Hematopoietic multipotent progenitor cell treated with erythropoietin and hydrocortisone succinate and interleukin-3 and kit ligand, for 6 days (in vitro differentiated cells): Measurements from ENCODE around the gene ZNF532.

Experiments used
- DNase-seq: peaks from one replicate; pipeline ENCODE4 v3.0.0-alpha.2; 2015

ZNF532 gene

DNA sequence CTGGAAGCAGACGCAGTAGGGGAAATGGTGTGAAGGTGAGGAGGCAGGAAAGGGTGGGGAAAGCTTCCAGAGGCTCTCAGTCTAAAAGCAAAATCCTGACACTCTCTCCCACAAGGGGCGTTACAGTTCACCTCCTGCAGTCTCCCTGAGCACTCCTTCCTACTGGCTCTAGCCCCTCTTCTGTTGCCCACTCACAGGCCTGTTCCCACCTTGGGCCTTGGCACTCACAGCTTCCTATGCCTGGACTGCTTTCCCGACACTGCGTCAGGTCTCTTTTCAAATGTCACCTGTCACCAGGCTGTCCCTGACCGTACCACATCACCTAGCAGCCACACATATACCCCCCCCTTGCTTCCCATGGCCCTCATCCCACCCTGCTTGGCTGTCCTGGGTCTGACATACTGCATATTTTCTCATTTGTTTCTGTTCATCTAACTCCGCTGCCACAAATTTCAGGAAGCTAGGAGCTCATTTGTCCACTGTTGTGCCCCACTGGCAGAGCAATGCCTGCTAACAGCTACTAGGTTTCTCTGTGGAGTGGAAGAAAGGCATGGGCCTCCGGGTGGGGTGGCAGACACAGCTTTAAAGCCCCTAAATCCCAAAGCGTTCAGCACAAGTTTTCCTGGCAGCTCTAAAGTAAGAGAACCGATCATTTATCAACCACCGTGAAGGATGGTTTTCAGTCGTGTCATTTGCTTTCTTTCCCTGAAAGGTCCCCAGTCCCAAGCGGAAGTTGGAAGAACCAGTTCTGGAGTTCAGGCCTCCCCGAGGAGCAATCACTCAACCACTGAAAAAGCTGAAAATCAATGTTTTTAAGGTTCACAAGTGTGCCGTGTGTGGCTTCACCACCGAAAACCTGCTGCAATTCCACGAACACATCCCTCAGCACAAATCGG lies 118.8 kb downstream of the ZNF532 start:
- no peak for DNase-seq

DNA sequence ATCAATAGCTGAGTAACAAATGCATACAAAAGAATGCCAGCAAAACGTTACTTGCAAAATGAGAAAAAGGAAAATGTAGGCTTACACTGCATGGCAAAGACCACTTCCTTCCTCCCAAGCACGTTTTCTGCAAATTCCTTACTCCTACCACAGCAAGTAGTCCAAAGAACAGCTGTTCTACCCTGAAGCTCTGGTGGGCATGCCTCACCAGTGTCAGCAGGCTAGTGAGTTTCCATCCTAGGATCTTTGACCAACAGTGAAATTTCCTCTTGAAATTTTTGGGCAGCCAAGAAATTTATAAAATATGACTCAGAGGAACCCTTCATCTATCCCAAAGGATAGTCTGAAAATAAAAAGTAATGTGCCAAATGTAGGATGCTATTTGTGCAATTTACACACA lies 123.9 kb downstream of the ZNF532 start:
- no peak for DNase-seq

DNA sequence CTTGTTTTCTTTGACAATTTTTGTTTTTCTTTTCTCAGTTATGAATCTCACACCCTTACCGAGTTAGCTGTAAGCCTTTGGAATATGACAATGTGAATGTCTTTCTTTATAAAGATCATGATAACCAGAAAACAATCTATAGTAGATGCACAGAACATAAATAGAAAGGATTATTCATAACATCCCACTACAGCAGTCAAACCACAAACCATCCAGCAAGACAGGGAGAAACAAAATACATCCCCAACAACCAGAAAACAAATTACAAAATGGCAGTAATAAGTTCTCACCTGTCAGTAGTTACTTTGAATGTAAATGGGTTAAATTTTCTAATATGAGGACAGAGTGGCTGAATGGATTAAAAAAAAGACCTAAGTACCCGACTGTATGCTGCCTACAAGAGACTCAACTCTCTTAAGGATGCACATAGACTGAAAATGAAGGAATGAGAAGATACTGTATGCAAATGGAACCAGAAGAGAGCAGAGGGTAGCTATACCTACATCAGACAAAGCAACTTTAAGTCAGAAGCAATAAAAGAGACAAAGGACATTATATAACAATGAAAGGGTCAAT lies 124.6 kb downstream of the ZNF532 start:
- DNase-seq: no peak

DNA sequence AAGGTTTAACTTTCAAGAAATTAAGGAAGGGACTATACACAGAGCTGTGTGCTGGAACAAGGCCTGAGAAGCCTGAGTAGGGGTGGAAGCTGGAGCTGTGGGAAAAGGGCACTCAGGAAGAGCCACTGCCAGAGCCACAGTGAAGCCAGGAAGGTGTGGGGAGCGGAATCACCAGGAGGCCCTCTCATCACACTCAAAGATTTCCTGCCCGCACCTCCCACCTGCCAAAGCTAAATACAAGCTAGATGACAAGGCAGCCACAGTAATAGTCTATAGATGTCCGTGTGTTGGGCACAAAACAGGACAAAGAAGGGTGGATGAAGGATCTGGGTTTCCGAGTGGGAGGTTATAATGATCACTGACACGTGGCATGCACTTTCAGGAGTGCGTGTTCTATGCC lies 126.0 kb downstream of the ZNF532 start:
- no peak for DNase-seq

DNA sequence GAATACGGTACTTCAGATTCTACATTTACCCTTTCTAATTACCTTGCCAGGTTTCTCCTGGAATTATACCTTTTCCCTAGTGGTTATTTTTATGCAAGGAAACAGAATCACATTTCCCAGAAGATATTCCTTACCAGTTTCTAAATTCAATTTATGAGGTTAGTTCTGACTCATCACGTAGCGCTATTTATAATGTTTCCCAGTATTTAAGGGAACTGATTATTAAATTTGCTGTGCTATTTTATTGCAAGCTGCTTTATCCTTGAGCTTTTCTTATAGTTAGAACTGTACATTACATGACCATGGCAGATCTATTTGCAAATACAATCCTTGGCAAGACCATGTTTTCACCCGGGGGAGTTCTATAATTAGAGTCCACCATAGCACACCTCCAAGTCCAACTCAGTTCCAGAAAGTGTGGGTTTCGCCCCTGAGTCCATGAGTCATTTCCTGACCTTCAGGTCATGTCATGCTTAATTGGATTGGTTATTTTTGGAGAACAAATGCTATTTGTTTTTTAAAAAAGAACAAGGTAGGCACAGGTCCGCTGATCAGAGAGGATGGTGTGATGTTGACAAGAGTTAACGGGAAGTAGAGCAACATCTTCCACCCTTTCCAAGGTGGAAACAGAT lies 126.6 kb downstream of the ZNF532 start:
- no peak for DNase-seq

DNA sequence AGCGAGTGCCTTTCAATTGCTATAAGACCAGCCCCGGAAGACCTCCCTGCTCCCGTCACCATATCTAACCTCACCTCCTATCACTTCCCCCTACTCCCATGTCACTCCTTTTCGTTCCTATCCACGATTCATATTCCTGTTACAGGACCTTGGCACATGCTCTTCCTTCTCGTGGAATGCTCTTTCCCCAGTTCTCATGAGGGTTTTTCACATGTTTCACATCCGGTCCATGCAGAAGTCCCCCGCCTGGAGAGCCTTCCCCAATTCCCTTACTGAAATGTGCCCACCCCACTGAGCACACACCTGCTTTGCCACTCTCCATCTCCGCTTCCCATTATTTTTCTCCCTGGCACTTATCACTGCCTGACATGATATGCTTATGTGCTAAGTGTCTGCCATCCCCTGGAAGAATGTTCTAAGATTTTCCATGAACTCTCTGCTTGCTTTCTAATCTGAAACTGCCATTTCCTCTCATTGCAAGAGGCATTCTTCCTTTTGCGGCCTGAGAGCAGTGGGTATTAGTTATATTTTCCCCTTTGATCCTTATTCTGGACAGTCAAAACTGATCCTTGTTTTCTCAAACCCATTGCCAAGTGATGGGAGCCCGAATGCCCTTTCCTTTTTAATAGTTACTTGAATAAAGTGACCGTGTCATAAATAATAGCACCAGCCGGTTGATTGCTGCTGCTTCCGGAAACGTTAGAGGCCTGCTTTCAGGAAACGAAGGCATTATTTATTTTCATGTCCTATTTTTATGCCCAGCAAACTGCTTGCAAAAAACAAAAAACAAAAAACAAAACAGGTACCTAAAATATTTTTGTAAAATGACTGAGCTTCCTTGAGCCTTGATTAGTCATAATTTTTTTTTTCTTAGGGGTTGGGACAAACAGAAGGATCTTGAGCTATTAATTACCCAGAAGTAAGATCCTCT lies 127.9 kb downstream of the ZNF532 start:
- no peak for DNase-seq

DNA sequence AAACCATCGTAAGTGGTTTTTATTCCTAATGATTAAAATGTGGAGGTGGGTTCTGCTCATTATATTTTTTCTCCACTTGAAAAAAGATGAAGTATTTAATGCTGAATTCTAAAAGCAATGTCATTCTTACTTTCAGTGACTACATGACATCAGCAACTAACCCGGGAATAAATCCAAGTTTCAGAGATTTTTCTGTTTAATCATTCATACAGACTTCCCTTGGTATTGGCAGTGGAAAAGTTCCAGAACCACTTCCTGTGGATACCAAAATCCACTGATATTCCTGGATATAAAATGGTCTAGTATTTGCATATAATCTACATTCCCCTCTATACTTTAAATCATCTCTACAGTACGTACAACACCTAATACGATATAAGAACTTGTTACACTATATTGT lies 128.6 kb downstream of the ZNF532 start:
- no peak for DNase-seq

DNA sequence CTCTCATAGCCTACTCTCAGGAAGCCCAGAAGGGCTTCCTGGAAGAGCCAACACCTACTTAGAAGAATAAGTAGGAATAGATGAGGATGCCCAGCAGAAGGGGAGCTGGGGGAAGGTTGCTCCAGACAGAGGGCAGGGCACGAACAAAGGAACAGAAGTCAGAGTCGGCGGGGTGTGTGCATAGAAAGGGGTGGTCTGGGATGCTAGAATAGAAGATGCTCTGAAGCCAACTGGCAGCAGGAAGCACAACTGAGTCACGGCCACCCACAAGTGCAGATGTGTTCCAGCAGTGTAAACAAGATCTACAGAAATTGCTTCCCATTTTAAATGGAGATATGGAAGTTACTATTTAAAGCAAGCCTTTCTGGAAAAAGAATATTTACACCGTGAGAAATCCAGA lies 131.0 kb downstream of the ZNF532 start:
- DNase-seq: no peak

DNA sequence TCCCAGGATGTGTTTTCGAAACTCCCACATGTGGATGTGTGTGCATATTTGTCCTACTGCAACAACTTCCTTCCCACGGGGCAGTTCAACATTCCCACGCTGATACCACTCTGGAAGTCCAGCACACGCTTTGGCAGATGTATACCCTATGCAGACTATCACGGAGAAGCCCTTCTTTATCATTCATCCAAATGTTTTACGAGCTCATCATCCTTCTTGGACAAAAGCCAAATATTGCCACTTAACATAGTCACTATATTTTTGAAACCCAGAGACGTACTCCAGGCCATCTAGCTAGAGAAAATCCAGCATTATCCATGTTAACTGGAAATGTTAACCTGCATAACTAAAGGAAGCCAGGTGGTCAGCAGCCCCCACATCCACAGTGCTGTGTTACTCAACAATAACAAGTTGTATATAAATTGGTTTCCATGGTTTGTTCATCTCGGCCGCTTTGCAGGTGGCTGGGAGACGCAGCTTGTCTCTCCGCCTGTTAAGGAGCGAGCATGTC lies 131.5 kb downstream of the ZNF532 start:
- peak; percentile 9 for DNase-seq

DNA sequence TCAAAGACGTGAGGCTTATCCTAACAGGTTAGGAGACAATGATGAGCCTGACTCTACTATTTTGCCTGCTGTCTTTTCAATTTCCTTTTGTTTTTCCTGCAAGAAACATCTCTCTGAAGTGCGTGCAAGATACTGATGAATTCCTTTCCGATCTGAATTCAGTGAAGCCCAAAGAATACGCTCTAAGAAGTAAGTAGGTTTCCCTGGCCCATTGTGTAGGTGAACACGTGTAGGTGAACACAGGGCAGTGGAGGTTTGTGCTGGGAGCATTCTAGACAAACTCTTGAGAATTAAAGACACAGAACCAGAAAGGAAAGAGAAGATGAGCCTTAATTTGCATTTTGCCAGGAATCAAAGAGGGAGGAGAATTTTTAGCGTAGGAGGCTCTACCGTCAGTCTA lies 132.0 kb downstream of the ZNF532 start:
- no peak for DNase-seq

DNA sequence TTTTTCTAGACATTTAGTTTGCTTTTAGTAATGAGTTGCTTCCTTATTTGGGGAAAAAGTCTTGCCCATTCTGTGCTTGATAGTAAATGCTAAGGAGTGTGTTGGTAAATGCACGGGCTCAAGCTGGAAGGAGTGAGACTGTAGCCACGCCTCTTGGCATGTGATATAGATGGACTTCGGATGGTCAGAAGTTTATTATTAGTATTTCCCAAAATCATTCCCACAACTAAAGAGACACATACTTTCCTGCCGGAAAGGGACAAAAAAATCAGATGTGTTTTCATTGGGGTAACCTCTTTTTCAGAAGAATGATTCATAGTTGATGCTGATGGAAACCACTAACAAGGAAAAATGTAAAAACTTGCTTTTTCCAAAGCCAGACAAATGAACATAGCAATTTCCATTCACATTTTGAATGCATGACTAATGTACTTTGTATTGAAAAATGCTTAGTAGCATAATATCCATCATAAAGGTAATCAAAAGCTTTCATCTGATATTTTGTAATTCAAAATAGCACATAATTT lies 133.2 kb downstream of the ZNF532 start:
- DNase-seq: no peak

DNA sequence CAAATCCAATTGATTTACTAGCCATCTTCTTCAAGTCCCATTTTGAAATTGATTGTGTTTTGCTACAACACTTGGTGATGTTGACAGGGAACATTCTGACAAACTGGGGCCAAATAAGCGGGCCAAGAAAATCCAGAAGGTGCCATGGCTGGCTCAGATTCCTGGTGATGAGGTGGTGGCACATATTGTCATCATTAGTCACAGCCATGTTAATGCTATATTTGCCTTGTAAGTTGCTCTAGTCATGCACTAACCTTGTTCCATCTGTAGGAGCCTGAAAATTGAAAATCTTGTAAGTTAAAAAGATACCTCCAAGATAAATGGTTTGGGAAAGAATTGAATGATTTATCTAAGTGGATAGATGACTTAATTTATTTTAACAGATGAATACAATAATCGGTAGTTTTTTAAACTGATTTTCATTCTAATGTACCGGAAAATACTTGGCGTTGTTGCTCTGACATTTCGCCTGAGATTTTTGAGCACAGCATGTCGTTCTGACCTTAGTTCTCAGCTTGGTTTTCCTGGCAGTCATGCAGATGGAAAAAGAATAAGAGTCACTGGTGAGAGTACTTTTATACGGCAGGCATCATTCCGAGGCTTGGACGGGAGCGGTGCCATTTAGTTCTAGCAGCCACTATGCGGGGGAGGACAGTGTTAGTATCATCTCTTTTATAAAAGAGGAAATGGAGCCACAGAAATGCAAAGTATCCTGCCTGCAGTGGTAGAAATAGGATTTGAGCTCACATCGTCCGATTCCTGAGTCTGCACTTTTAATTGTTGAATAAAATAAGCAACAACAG lies 133.9 kb downstream of the ZNF532 start:
- DNase-seq: no peak

DNA sequence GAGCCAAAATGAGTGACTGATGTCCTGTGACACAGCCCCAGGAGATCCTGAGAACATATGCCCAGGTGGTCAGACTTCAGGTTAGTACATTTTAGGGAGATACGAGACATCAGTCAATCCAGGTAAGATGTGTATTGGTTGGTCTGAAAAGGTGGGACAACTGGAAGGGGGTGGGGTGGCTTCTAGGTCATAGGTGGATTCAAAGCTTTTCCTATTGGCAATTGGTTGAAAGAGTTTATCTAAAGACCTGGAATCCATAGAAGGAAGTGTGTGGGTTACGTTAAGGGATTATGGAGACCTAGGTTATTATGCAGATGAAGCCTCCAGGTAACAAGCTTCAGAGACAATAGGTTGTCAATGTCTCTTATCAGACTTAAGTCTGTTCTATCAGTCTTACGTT lies 136.5 kb downstream of the ZNF532 start:
- DNase-seq: no peak

DNA sequence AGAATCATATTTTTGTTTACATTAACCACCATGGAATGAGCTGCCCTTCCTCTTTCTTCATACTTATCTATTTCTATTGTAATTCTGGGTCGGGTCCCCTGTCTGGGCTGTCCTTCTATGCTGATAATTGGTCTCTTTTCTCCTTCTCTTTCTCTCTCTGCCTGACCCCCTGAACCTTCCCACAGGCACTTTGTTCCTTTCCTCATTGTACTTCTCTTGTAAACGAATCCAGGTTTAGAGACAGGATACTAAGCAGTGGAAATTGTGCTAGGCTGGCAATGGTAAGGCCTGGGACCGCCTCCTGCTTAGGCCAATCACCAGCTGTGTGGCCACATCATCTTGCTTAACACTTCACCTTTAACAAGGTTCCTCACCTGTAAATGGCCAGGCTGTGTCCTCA lies 137.0 kb downstream of the ZNF532 start:
- no peak for DNase-seq

DNA sequence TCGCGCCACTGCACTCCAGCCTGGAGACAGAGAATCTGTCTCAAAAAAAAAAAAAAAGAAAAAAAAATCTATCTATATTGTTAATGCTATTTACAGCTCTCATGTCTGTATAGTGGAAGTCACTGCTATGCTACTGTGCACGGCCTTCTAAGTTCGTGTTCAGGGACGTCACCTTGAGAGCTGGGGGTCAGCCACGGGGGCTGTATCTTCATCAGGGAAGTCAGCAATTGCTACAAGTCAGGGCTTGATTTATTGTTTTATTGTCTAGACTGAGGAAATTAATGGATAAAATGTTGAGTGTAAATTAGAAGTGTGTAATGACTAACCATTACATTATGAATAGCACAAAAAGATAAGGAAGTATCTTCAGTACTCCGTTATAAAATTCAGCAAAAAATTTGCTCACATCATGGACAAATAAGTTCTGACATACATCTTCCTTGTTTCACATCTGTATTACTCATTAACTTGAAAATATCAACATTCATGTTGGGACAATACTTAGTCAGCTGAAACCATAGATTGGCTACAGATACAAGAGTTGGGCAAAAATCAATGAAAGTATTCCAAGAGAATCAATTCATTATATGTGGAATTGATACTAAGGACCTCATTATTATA lies 138.4 kb downstream of the ZNF532 start:
- no peak for DNase-seq

DNA sequence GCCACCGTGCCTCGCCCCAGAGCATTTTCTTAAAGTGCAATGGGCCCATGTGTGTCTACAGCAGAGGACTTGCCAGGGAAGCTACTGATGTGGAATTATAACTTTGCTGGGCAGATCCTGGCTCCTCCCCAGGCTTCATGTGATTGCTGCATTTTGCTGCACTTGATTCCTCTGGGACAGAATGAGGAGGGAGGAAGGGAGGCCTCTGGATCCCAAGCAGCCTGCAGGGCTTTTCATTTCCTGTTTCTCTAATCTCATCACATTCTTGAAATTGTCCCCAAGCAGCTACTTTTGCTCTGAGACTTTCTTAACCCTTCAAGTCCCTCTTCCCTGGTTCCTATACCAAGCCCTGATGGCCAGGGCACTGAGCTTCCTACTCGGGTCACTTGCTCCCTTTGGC lies 140.6 kb downstream of the ZNF532 start:
- DNase-seq: no peak

DNA sequence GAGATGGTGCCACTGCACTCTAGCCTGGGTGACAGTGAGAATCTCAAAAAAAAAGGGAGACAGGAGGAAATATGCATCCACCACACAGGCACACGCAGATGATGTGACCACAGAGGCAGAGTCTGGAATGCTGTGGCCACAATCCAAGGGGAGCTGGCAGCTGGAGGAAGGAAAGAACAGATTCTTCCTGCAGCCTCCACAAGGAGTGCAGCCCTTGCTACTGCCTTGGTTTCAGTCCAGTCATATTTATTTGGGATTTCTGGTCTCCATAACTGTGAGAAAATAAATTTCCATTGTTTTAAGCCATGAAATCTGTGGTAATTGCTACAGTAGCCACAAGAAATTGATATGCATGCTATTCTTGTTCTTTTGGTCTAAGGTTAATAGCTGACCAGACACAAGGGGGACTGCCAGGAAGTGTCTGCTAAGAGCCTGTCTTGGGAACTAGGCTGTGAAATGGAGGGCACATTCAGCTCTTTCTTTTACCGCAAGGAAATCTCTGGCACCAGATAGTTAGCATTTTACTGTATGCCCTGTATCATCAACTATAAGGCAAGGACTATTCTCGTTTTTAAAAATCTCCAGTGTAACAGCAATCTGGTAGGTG lies 141.9 kb downstream of the ZNF532 start:
- DNase-seq: no peak

DNA sequence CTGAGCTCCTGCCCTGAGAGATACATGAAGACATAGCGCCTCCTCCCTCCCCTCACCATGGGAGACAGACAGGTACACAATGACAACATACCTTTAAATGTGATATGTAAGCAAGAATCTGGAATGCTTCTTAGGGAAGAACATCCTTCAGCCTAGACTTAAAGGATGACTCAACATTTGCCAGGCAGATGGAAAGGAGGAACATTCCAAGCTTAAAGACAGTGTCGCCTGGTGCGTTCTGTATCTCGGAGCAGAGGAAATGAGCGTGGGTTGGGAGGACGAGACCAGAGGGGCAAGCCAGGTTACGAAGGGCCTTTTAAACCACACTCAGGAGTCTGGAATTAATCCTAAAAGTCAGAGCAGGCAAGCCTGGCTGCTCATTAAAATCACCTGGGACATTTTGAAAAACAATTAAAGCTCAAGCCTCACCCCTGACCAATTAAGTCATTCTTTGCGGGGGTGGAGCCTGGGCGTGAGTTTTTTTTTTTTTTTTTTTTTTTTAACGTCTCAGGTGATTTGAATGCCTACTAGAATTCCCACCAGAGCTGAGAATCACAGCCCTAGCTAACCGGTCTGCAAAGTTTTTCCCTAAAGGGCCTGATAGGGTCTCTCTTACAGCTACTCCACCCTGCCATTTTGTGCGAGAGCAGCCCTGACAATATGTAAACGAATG lies 143.8 kb downstream of the ZNF532 start:
- no peak for DNase-seq

DNA sequence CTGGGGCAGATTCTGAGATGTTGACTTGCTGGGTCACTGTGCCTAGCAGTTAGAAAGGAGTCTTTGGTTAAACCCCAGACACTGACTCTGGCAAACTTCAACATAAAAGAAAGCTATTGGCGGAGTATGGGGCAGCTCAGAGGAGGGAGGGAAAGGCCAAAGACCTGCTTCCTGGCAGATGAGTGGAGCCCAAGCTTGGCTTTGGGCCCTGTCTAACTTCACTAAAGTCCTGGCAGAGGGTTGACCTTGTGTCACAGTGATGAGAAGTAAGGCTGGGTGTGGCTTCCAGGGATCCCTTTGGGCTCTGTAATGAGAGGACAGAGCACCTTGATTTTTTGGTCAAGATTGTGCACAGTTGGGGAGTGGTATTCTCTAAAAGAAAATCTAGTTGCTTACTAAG lies 145.2 kb downstream of the ZNF532 start:
- DNase-seq: no peak

DNA sequence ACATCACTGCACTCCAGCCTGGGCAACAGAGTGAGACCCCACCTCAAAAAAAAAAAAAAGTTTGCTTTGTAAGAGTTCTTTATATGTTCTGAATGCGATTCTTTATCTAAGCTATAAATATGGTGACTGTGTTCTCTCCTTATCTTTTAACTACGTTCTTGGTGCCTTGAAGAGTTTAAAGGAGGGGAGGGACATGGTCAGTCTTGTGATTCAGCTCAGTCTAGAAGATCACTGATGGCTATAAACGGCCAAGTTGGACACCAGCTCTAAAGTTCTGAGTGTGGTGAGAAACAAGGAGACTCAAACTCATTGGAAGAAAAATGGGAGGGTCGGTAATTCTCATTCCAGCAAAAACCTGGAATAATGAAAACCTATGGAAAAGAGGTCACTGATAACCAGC lies 146.6 kb downstream of the ZNF532 start:
- DNase-seq: no peak
